ENCODE results near the gene FAM217A.

DNA sequence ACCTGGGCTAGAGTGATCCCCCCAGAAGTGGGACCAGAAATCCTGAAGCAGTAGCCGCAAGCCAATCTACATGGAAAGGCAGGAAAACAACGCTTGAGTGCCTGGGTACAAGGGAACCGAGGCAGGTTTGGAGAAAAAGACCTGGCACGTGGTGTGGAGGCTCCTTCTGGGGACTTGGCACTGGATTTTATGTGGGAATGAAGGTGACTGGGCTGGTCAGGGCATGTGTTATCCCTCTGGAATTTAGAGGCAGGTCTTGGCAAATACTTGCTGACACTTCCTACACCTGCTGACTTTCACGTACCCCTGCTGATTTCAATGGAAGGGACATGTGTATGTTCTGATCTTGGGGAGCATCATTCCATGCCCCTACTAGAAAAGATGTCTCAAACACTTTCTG is 25.0 kb upstream of the FAM217A start:
- TF ChIP-seq, protein P1, sequence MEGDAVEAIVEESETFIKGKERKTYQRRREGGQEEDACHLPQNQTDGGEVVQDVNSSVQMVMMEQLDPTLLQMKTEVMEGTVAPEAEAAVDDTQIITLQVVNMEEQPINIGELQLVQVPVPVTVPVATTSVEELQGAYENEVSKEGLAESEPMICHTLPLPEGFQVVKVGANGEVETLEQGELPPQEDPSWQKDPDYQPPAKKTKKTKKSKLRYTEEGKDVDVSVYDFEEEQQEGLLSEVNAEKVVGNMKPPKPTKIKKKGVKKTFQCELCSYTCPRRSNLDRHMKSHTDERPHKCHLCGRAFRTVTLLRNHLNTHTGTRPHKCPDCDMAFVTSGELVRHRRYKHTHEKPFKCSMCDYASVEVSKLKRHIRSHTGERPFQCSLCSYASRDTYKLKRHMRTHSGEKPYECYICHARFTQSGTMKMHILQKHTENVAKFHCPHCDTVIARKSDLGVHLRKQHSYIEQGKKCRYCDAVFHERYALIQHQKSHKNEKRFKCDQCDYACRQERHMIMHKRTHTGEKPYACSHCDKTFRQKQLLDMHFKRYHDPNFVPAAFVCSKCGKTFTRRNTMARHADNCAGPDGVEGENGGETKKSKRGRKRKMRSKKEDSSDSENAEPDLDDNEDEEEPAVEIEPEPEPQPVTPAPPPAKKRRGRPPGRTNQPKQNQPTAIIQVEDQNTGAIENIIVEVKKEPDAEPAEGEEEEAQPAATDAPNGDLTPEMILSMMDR (IDR thresholded peaks at IDR 0.05; ENCODE audit: low read depth, low read length): no peak
- no peak for TF ChIP-seq EZH2phosphoT487 (IDR thresholded peaks at IDR 0.05; ENCODE audit: low read depth)

Measured in OCI-LY3 (cell line).